M059J (cell line): ENCODE data around the gene ZNF202. TPM values are rescaled to one million over a fixed set of nuclear protein-coding genes. Genes with fewer than 3 reads are reported as not detected.
A peak's percentile ranks its signal among the peaks of the same experiment; 100 is the strongest.
"Not testable (repeated sequence)": the region's sequence is repeated elsewhere in the genome, so short reads cannot be mapped to it uniquely, and the experiment has no call there.

Source experiments
- DNase-seq: peaks from one replicate; pipeline ENCODE4 v3.0.0-alpha.2; 2012; ENCODE audit warnings: low read depth
- total RNA-seq: library from RNA; depleted of rRNA; stranded (reverse); fragments of >200 nt; shearing (Covaris generic); gene quantifications from 2 replicates; pipeline ENCODE4 v1.2.3, GENCODE V29; 2014

ZNF202 gene
- total RNA-seq, 1 experiment from 2014 or later, result 7.3 TPM

DNA sequence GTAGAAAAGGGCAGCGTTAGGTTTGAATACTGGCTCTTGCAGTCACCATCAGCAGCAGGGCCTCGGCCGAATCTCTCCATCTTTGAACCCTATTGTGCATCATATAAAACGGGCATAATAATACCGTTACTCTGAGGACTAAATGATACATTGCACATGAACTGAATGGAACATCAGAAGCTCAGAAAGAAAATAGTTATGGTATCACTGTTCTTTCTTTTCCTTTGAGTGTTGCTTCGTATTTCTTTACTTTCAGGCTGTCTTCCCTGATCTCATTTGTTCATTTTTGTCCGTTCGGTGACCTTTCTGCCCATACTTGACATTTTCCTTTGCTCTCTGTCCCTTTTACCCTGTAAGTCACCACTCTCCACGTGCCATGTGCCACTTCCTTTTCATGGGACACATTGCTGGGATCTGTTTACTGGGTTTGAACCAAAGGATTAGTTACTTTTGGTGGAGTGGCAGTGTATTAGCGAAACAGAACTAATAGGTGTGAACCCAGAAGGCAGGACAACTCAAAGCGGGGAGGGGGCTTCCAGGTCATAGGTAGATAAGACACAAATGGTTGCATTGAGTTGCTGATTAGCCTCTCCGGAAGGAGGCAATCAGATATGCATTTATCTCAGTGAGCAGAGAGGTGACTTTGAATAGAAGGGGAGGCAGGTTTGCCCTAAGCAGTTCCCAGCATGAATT, 717 bp upstream of the ZNF202 start:
- no peak for DNase-seq

DNA sequence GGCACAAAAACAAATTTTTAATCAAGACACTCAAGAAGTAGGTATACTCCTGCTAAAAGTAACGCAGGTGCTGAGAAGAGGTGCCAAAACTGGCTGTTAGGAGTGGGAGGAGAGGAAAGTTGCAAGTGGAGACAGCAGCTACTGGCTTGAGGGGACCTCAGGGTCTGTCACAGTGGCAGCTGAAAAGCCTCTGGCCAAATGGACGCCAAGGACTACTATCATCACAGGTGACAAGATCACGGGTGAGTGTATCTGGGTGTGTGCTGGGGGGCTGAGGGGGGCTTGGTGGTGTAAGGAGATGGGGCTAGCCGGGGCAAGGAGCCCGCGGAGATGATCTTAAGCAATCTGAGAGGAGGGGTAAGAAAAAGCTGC, 687 bp downstream of the ZNF202 start:
- DNase-seq, result no peak

- no peak for DNase-seq
These were observed 3.1 kb downstream of the ZNF202 start for GRCh38 chr11:123738374-123738773.

DNA sequence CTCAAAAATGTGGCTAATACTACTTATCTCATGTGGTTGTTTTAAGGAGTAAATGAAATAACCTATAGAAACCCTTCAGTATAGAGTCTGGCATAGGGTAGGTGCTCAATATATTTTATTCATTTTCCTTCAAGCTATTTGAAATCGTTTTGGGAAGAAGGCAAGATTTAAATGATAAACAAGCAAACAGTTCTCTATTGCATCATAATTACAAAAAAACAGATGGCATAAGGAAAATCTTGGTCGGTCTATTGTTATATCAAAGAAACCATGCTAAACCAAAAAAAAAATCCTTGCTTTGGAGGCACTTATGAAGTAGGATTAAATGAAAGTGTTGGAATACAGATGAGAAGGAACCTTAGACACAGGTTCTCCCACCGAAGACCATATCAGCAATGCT, 4.7 kb downstream of the ZNF202 start:
- DNase-seq, result no peak

DNA sequence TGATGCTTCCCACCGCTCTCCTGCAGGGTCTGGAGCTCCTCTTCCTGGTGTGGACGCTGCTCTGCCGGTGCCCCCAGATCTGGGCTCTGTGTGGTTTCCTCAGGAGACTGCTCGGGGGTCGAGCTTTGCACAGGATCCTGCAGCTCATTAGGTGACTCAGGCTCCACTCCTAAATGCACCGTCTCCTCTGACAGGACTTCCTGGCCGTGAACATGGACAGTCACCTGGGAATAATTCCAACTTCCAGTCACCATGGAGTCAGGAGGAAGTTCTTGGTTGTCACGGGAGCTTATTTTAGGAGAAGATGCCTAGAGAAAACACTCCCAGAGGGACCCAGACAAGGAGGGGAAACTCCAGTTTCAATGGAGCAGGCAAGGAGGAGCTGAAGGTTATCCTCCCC, 11.9 kb downstream of the ZNF202 start:
- DNase-seq, result peak; percentile 58

DNA sequence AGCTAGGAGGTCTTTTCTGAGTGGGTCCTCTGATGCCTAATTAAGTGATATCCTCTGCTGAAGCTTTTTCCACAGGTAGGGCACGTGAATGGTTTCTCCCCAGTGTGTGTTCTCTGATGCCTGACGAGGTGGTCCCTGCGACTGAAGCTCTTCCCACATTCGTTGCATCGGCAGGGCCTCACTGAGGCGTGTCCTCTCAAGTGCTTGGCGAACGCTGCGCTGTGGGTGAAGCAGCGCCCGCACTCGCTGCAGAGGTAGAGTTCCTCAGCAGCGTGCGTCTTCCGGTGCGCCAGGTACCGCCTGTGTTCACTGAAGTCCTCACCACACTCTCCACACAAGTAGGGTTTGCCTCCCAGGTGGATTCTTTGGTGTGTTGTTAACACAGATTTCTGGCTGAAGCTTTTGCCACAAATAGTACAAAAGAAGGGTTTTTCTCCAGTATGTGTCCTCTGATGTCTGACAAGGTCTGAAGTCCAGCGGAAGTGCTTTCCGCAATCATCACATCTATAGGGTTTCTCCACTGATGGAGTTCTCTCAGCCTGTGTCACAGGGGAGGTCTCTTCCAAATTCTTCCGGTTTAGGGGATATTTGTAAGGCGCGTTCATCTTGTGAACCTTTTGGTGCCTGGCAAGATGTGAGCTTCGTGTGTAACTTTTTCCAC, 15.3 kb downstream of the ZNF202 start:
- no peak for DNase-seq

DNA sequence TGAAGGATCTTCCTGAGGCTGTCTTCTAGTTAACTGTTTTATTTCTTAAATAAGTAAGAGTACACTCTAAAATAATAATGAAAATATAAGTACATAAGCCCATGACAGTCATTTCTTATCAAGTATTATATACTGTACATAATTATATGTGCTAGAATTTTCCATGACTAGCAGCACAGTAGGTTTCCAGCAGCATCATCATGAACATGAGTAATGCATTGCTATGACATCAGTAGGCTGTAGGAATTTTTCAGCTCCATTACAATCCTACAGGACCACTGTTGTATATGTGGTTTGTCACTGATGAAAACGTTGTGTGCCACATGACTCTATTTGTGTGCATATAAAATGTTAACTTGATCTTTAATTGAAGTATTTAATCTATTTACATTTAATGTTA, 22.0 kb downstream of the ZNF202 start:
- peak; percentile 36 for DNase-seq

GRCh38 chr11:123718469-123718868, 23.0 kb downstream of the ZNF202 start:
- DNase-seq, result no peak

DNA sequence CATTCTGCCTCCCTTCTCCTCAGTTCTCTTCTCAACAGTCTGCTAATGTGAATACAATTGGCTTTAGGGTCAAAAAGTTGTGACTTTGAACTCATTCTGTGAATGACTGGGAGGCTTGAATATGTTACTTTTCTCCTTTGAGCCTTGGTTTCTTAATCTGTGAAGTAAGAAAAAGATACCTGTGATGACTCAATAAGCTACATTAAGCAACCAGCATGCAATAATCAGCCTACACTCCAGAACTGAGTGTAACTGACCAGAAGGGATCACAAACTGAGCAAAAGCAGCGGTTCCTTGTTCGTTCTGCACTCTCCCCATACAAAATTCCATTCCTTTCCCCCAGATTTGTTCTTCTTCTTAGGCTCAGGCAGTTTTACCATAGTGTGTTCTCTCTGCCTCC, 23.4 kb downstream of the ZNF202 start:
- DNase-seq, result no peak

DNA sequence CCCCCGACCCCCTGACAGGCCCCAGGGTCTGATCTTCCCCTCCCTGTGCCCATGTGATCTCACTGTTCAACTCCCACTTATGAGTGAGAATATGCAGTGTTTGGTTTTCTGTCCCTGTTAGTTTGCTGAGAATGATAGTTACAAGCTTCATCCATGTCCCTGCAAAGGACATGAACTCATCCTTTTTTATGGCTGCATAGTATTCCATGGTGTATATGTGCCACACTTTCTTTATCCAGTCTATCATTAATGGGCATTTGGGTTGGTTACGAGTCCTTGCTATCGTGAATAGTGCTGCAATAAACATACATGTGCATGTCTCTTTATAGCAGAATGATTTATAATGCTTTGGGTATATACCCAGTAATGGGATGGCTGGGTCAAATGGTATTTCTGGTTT, 28.8 kb downstream of the ZNF202 start:
- not testable (repeated sequence) for DNase-seq

DNA sequence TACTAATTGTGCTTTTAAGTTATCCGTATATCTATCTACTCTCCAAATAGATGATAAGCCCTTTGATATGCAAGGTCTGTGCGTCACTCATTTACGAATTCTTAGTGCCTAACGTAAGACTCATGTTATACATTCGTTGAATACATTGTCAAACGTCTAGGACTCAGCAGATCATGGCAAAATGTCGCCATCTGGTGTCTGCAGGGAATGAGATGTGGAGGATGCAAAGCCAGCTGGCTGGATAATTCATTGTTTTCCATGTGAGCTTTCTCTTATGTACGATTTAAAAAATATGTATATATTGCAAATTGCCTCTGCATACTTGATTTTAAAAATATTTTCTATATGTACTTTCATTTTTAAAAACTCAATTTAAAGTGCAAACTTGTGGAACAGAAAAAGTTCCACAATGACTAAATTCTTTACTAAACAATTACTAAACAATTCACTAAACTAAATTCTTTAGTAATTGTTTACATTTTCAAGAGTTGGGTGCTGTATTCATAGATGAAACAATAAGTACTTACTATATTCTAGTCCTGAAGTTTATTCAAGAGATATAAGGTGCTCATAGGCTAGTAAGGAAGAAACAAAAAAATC, 33.8 kb downstream of the ZNF202 start:
- DNase-seq, result peak; percentile 60

DNA sequence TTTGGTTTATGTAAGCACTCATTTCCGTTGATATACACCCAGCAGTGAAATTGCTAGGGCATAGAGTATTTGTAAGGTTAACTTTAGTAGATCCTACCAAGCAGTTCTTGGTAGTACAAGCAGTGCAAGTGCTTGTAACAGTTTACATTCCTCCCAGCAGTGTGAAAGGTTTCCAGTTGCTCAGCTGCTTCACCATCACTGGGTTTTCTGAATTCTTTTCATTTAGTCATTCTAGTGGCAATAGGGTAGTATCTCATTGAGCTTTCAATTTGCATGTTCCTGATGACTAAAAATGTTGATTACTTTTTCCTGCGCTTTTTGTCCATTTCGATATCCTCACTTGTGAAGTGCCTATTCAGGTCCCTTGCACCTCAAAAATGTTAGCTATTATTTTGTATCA, 34.3 kb downstream of the ZNF202 start:
- DNase-seq, result no peak

- DNase-seq, result no peak
These were observed 37.1 kb downstream of the ZNF202 start for GRCh38 chr11:123704341-123704740.

DNA sequence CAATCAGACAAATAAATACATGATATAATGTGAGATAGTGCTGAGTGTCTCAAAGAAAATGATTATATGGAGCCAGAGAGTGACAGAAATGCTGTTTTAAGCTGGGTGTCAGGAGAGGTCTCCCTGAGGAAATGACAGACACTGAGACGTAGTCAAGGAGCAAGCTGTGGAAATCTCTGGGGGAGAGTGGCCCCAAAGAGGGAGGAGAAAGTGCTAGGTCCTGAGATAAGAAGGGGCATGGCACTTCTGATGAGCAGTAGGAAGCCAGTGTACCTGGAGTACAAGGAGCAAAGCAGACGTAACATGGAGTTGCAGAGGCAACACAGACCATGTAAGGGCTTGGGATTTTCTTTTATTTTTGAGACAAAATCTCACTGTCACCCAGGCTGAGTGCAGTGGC, 38.8 kb downstream of the ZNF202 start:
- no peak for DNase-seq

DNA sequence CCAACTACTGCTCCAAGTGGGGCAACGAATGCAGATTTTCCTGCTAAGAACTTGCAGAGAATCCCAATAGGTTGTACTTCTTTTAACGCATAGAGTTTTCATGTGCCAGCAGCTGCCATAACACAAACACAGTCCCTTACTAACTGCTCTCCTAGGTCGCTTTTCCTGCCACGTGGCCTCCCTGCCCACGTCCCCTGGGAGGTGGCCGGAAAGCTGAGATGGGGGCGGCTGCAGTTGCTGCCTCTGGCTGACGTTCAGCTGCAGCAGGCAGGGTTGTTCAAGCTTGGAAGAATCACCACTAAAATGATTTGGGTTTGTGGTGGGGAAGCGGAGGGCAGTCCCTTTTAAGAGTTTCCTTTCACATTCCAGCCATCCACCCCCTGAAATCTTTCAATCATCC, 39.3 kb downstream of the ZNF202 start:
- DNase-seq, result no peak

GRCh38 chr11:123700772-123701171, 40.7 kb downstream of the ZNF202 start:
- DNase-seq, result no peak

DNA sequence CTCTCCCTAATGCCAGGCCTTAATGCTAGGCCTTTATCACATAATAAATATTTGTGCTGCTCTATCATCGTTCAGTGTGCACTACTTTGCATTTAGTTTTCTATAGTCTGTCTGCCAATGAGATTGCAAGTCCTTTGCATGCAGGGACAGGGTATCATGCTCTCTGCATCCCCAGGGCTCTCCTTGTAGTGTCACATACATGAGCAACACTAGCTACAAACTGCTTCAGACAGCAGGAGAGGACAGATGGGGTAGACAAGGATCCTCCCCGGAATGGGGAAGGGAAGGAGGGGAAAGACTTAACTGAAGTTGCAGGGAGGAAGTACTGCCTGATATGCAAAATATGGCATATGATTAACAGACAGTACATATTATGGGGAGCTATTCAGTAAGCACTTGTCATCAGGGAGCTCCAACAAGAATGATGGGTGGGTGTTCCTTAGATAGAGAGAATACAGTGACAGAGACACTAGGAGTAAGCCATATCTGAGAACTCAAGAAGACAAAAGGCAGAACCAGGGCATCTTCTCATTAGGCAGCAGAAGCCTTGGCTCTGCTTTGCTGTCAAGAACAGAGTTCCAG, 42.8 kb downstream of the ZNF202 start:
- no peak for DNase-seq

GRCh38 chr11:123696183-123696582, 45.3 kb downstream of the ZNF202 start:
- DNase-seq, result no peak

DNA sequence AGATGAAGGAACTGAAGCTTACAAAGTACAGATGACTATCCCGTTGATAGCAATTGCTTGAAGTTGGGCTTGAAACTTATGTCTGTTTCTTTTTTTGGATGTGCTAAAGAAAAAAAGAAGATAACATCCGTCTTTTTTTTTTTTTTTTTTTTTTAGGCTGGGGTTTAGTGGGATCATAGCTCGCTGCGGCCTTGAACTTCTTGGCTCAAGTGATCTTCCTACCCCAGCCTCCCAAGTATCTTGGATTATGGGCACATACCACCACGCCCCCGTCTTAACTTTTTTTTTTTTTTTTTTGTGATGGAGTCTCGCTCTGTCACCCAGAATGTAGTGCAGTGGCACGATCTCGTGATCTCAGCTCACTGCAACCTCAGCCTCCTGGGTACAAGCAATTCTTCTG, 46.2 kb downstream of the ZNF202 start:
- no peak for DNase-seq

- DNase-seq, result no peak
These were observed 46.9 kb downstream of the ZNF202 start for GRCh38 chr11:123694551-123694950.

DNA sequence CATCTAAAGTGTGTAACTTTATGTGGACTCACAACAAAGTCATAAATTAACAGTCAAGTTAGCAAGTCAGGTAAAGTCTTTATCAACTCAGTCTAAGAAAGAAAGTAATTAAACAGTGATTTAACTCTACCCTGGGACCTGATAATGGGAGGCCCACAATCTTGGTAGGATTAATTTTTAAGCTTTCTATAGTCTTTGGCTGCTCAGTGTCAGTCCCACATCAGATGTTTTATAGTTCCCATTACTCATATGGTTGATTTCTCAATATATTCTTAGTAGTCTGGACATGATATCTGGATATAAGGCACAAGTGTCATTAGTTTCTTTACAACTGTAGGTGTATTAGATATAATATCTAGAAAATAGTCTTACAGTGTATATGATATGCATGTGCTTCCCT, 48.5 kb downstream of the ZNF202 start:
- no peak for DNase-seq

DNA sequence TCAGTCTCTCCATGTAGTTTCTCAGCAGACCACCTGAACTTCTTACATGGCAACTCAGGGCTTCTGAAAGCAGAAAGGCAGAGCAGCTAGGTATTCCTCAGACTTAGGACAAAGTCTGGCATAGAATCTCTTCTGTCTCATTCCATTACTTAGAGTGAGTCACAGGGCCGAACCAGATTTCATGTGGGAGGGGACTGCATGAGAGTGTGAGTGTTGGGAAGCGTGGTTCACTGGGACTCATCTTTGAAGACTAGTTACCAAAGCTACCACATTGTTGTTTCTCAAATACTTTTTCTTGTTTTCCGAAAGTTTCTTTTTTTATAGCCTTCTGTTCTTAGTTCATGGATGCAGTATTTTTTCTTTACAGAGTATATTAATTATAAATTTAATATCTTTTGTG, 51.0 kb downstream of the ZNF202 start:
- DNase-seq, result peak; percentile 56

DNA sequence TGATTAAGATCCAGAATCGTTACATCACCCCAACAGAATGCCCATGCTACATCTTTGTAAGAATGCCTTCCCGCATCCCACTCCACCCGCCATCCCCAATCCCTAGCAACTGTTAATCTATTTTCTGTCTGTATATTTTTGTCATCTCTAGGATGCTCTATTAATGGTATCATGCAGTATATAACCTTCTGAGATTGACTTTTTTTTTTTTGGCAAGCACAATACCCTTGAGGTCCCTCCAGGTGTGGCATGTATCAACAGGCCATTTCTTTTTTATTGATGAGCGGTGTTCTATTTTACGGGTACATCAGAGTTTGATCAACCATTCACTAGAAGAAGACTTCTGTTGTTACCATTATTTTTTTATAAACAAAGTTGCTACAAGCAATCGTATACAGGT, 56.9 kb downstream of the ZNF202 start:
- no peak for DNase-seq
